ENCODE data around the gene TMEM273.

GRCh38 chr10:49223205-49223604 is 35.0 kb upstream of the TMEM273 start:
- TF ChIP-seq CTCF (IDR thresholded peaks at IDR 0.05) (no peak), ZBTB33 (IDR thresholded peaks at IDR 0.05; ENCODE audit: borderline replicate concordance, low read depth) (no peak), NFIC (IDR thresholded peaks at IDR 0.05; ENCODE audit: borderline replicate concordance) (no peak), TAF1 (IDR thresholded peaks at IDR 0.05; ENCODE audit: borderline replicate concordance, low read depth, low read length) (no peak), EZH2phosphoT487 (IDR thresholded peaks at IDR 0.05; ENCODE audit: borderline replicate concordance, low read depth) (no peak), REST (IDR thresholded peaks at IDR 0.05; ENCODE audit: low read depth, low read length) (no peak), MAX (IDR thresholded peaks at IDR 0.05; ENCODE audit: low read depth) (no peak), EP300 (IDR thresholded peaks at IDR 0.05; ENCODE audit: borderline replicate concordance in 1 of 2, low read depth in 1 of 2, low read length in 1 of 2) (no peak), RCOR1 (IDR thresholded peaks at IDR 0.05; ENCODE audit: low read length) (no peak), RAD21 (IDR thresholded peaks at IDR 0.05; ENCODE audit: low read length) (no peak), PBX3 (IDR thresholded peaks at IDR 0.05) (no peak)

Data from SK-N-SH (cell line).